ENCODE measurements around the gene TIGAR.

DNA sequence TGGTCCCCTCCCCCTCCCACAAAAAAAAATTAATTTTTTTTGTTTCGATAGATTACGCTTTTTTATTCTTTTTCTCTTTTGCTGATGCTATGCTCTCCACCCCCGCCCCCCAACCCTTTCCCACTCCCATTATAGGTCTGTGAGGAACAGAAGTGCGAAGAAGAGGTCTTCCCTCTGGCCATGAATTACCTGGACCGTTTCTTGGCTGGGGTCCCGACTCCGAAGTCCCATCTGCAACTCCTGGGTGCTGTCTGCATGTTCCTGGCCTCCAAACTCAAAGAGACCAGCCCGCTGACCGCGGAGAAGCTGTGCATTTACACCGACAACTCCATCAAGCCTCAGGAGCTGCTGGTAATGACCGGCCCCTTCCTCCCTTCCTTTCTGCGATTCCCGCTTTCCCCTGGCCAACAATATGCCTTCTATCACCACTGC lies 45.1 kb upstream of the TIGAR start:
- no peak for TF ChIP-seq CTCF (IDR thresholded peaks at IDR 0.05)
- no peak for TF ChIP-seq POLR2A (IDR thresholded peaks at IDR 0.05)
